Liver (tissue), 9 donors: ENCODE results near the gene RET. TPM values are rescaled to one million over a fixed set of nuclear protein-coding genes. Genes with fewer than 3 reads are reported as not detected.

Experiments used
- DNase-seq: peaks from one replicate; pipeline ENCODE4 v3.0.0-alpha.2; 2017; ENCODE audit warnings: low spot score
- H3K27ac ChIP-seq, 2 donors: one replicate each; pipeline ENCODE4 v1.7.0; 2013; ENCODE audit warnings: inconsistent platforms in 2 of 2, low read length in 2 of 2, control low read depth in 1 of 2, low read depth in 1 of 2, mild to moderate bottlenecking in 1 of 2
- H3K27me3 ChIP-seq, 4 donors: one replicate each; pipeline versions ENCODE4 v1.6.1 to v1.7.0; 2013; ENCODE audit warnings: low read length in 3 of 4, inconsistent platforms in 1 of 4, mild to moderate bottlenecking in 1 of 4, moderate library complexity in 1 of 4; ENCODE audit not compliant: control insufficient read depth in 4 of 4, insufficient read depth in 4 of 4
- H3K36me3 ChIP-seq, 4 donors: one replicate each; pipeline versions ENCODE4 v1.6.1 to v1.7.0; 2013; ENCODE audit warnings: low read length in 3 of 4, mild to moderate bottlenecking in 3 of 4, low read depth in 1 of 4, moderate library complexity in 1 of 4; ENCODE audit not compliant: control insufficient read depth in 4 of 4, insufficient read depth in 3 of 4
- H3K4me1 ChIP-seq, 4 donors: one replicate each; pipeline versions ENCODE4 v1.6.1 to v1.7.0; 2013; ENCODE audit warnings: low read length in 3 of 4, mild to moderate bottlenecking in 3 of 4, moderate library complexity in 1 of 4; ENCODE audit not compliant: control insufficient read depth in 4 of 4, insufficient read depth in 4 of 4
- H3K4me3 ChIP-seq, 3 donors: one replicate each; pipeline versions ENCODE4 v1.6.1 to v1.7.0; 2013; ENCODE audit warnings: low read length in 3 of 3, control low read depth in 1 of 3, low read depth in 1 of 3, mild to moderate bottlenecking in 1 of 3
- H3K9ac ChIP-seq, 2 donors: one replicate each; pipeline ENCODE4 v1.7.0; 2013; ENCODE audit warnings: low read length in 2 of 2, mild to moderate bottlenecking in 2 of 2, moderate library complexity in 2 of 2, control low read depth in 1 of 2, low read depth in 1 of 2
- H3K9me3 ChIP-seq, 4 donors: one replicate each; pipeline versions ENCODE4 v1.6.1 to v1.7.0; 2013; ENCODE audit warnings: low read length in 3 of 4; ENCODE audit not compliant: control insufficient read depth in 4 of 4
- ATF3 ChIP-seq: IDR thresholded peaks from 2 replicates; pipeline ENCODE4 v1.6.1; 2016; ENCODE audit warnings: antibody characterized with exemption
- CTCF ChIP-seq: fragments of 150-350 bp; IDR thresholded peaks from 2 replicates; pipeline ENCODE4 v1.5.1; 2017; ENCODE audit warnings: improper control_type of control experiment, low read depth, low read length; ENCODE audit not compliant: missing input control
- EGR1 ChIP-seq, 2 donors: IDR thresholded peaks; 2 replicates each; pipeline ENCODE4 v1.6.1; 2016 to 2018; ENCODE audit warnings: antibody characterized with exemption in 2 of 2, low read depth in 2 of 2
- FOXA1 ChIP-seq: IDR thresholded peaks from 2 replicates; pipeline ENCODE4 v1.6.1; 2016; ENCODE audit warnings: antibody characterized with exemption
- FOXA2 ChIP-seq: IDR thresholded peaks from 2 replicates; pipeline ENCODE4 v1.6.1; 2016; ENCODE audit warnings: antibody characterized with exemption
- GABPA ChIP-seq, 2 donors: IDR thresholded peaks in 1 of 2; conservative IDR thresholded peaks in 1 of 2; 2 replicates each; pipeline ENCODE4 v1.6.1; 2016; ENCODE audit warnings: antibody characterized with exemption in 2 of 2, mild to moderate bottlenecking in 1 of 2, moderate library complexity in 1 of 2
- HNF4A ChIP-seq, 2 donors: conservative IDR thresholded peaks; 2 replicates each; pipeline ENCODE4 v1.6.1; 2016; ENCODE audit warnings: antibody characterized with exemption in 2 of 2, mild to moderate bottlenecking in 2 of 2
- HNF4G ChIP-seq: IDR thresholded peaks from 2 replicates; pipeline ENCODE4 v1.6.1; 2016; ENCODE audit warnings: antibody characterized with exemption
- JUND ChIP-seq, 2 donors: IDR thresholded peaks; 2 replicates each; pipeline ENCODE4 v1.6.1; 2016; ENCODE audit warnings: antibody characterized with exemption in 2 of 2
- MAX ChIP-seq: IDR thresholded peaks from 2 replicates; pipeline ENCODE4 v1.6.1; 2016; ENCODE audit warnings: antibody characterized with exemption
- RAD21 ChIP-seq, 2 donors: IDR thresholded peaks; 2 replicates each; pipeline ENCODE4 v1.6.1; 2016; ENCODE audit warnings: antibody characterized with exemption in 2 of 2, mild to moderate bottlenecking in 2 of 2
- REST ChIP-seq: IDR thresholded peaks from 2 replicates; pipeline ENCODE4 v1.6.1; 2016; ENCODE audit warnings: antibody characterized with exemption, mild to moderate bottlenecking
- SP1 ChIP-seq: IDR thresholded peaks from 2 replicates; pipeline ENCODE4 v1.6.1; 2018; ENCODE audit warnings: antibody characterized with exemption, mild to moderate bottlenecking
- TAF1 ChIP-seq: conservative IDR thresholded peaks from 2 replicates; pipeline ENCODE4 v1.6.1; 2016; ENCODE audit warnings: antibody characterized with exemption, mild to moderate bottlenecking
- YY1 ChIP-seq: IDR thresholded peaks from 2 replicates; pipeline ENCODE4 v1.6.1; 2016; ENCODE audit warnings: antibody characterized with exemption, mild to moderate bottlenecking
- ZBTB33 ChIP-seq: IDR thresholded peaks from 2 replicates; pipeline ENCODE4 v1.6.1; 2016; ENCODE audit warnings: antibody characterized with exemption
- WGBS: extraction: QIAGEN DNeasy Blood & Tissue Kit; methylation state at CpG from one replicate; pipeline ENCODE4 v1.1.7; 2013; 5-methylcytosine and 5-hydroxymethylcytosine counted together
- polyA plus RNA-seq, 2 donors: library from polyadenylated mRNA; stranded (reverse) in 1 of 2; unstranded in 1 of 2; fragments of 200-250 nt in 1 of 2; fragments of >200 nt in 1 of 2; fragmentation: Nextera tagmentation in 1 of 2; extraction: Ambion mirVana in 1 of 2; gene quantifications; one replicate each; pipeline versions ENCODE4 v1.2.1 to v1.2.3, GENCODE V29; 2013 to 2015
- total RNA-seq, 2 donors: library from RNA; depleted of rRNA; stranded (reverse); fragments of >200 nt; gene quantifications; one replicate each; pipeline ENCODE4 v1.2.3, GENCODE V29; 2014
- donor health status: healthy.
- donor health status: healthy.
- donor health status: healthy.
- donor health status: healthy.
- donor health status: healthy.

RET gene
- total and polyA plus RNA-seq, 4 donors = 0.09 to 2.5 (median 0.33) TPM; not detected in 1

- Histone ChIP-seq H3K36me3 (no peaks in the 10 kb centered on the region), H3K27ac (no peak overlapping the region), H3K9me3 (no peaks in the 10 kb centered on the region), H3K27me3 (peaks cover 0 to 3% (median 0%) of the 10 kb centered on the region in 4 donors), H3K4me3 (no peak overlapping the region), H3K9ac (no peak overlapping the region), H3K4me1 (peaks cover 0 to 26% (median 12%) of the 10 kb centered on the region in 4 donors)
- no peak for TF ChIP-seq FOXA1
- no peak for TF ChIP-seq HNF4G
- no peak for TF ChIP-seq REST
- no peak for TF ChIP-seq GABPA (IDR thresholded peaks at IDR 0.05 in 1 of 2, conservative IDR thresholded peaks at IDR 0.05 in 1 of 2)
- TF ChIP-seq TAF1 = no peak
- TF ChIP-seq JUND (IDR thresholded peaks at IDR 0.05) = no peak
- TF ChIP-seq CTCF = no peak
- no peak for TF ChIP-seq FOXA2
- no peak for TF ChIP-seq YY1
- no peak for TF ChIP-seq SP1
- no peak for TF ChIP-seq MAX
- 90% methylated on average over 5 of the region's 5 CpGs for WGBS
- no peak for DNase-seq
These were observed 2.5 kb upstream of the RET start for GRCh38 chr10:43074409-43074808.

- Histone ChIP-seq H3K9ac (no peak overlapping the region), H3K36me3 (no peaks in the 10 kb centered on the region), H3K27ac (no peak overlapping the region), H3K9me3 (no peaks in the 10 kb centered on the region), H3K27me3 (peaks cover 0 to 3% (median 0%) of the 10 kb centered on the region in 4 donors), H3K4me1 (peaks cover 0 to 26% (median 12%) of the 10 kb centered on the region in 4 donors), H3K4me3 (no peak overlapping the region)
- no peak for DNase-seq
- WGBS = 87% methylated on average over 12 of the region's 12 CpGs
- TF ChIP-seq HNF4A (conservative IDR thresholded peaks at IDR 0.05) (no peak), GABPA (IDR thresholded peaks at IDR 0.05 in 1 of 2, conservative IDR thresholded peaks at IDR 0.05 in 1 of 2) (no peak), YY1 (no peak), EGR1 (IDR thresholded peaks at IDR 0.05; ENCODE audit: low read depth in 2 of 2) (no peak), JUND (IDR thresholded peaks at IDR 0.05) (no peak), FOXA1 (no peak), ZBTB33 (no peak), RAD21 (IDR thresholded peaks at IDR 0.05) (no peak), MAX (no peak), CTCF (no peak), FOXA2 (no peak), ATF3 (no peak)
These were observed 1.9 kb upstream of the RET start for GRCh38 chr10:43074827-43075611.
